ENCODE data around the gene SRSF10. TPM values are rescaled to one million over a fixed set of nuclear protein-coding genes. Genes with fewer than 3 reads are reported as not detected.

Gene SRSF10
- total and polyA plus RNA-seq, 2 of the 8 experiments (the other 6 are each of a cell fraction or from before 2014, with no cell fraction given): 155 to 194 TPM

GRCh38 chr1:23930270-23930669 lies 49.9 kb downstream of the SRSF10 start:
- Histone ChIP-seq H3K14ac (ENCODE audit: insufficient read length) (no peak overlapping the region), H3K9ac (replicated peaks in 1 of 4; ENCODE audit: extremely low read depth in 1 of 4, low read depth in 3 of 4, low read length in 3 of 4) (no peak overlapping the region), H4K91ac (replicated peaks; ENCODE audit: insufficient read length, low read length) (no peak overlapping the region), H4K5ac (ENCODE audit: insufficient read length, low read depth, low read length) (no peak overlapping the region), H3K27me3 (replicated peaks in 1 of 4; ENCODE audit: control insufficient read depth in 3 of 4, extremely low read depth in 1 of 4, insufficient read depth in 3 of 4, low read length in 3 of 4) (no peaks in the 10 kb centered on the region), H2BK5ac (ENCODE audit: low read depth, low read length) (no peak overlapping the region), H4K20me1 (replicated peaks in 1 of 2; ENCODE audit: control insufficient read depth in 1 of 2, insufficient read depth in 2 of 2, low read length in 2 of 2) (no peaks in the 10 kb centered on the region), H2AK5ac (ENCODE audit: low read depth, low read length) (no peak overlapping the region), H3K18ac (ENCODE audit: extremely low read depth, low read length) (no peak overlapping the region), H3K9me3 (ENCODE audit: insufficient read depth in 2 of 2, low read depth in 1 of 2, low read length in 1 of 2) (peaks cover 0 to 5% of the 10 kb centered on the region in 2 experiments; a peak in 1 of 4 replicates), H2AFZ (ENCODE audit: low read length) (no peak overlapping the region), H4K8ac (ENCODE audit: extremely low read depth, insufficient read depth, low read length) (no peak overlapping the region), H3K36me3 (ENCODE audit: control insufficient read depth in 2 of 4, insufficient read depth in 4 of 4, low read length in 3 of 4) (no peaks in the 10 kb centered on the region; a peak in 1 of 8 replicates), H2BK12ac (ENCODE audit: low read depth, low read length) (no peak overlapping the region), H3K4ac (replicated peaks; ENCODE audit: insufficient read length, low read depth, low read length) (no peak overlapping the region), H3K4me3 (ENCODE audit: extremely low read depth in 1 of 4, insufficient read depth in 2 of 4, low read depth in 3 of 4, low read length in 4 of 4) (no peak overlapping the region), H2BK20ac (ENCODE audit: low read length) (no peak overlapping the region), H3K27ac (ENCODE audit: low read depth, low read length) (no peak overlapping the region), H2BK15ac (ENCODE audit: low read length) (no peak overlapping the region), H2BK120ac (replicated peaks; ENCODE audit: low read depth, low read length) (no peak overlapping the region), H3K56ac (replicated peaks; ENCODE audit: insufficient read length, low read depth, low read length) (no peak overlapping the region), H3K4me2 (ENCODE audit: insufficient read depth in 1 of 2, low read depth in 2 of 2, low read length in 2 of 2) (no peak overlapping the region), H3K23me2 (ENCODE audit: low read depth, low read length) (no peaks in the 10 kb centered on the region), H3K79me1 (ENCODE audit: low read depth, low read length) (no peaks in the 10 kb centered on the region), H3K79me2 (ENCODE audit: control insufficient read depth in 1 of 2, insufficient read depth in 2 of 2, low read length in 2 of 2) (no peaks in the 10 kb centered on the region), H3K4me1 (replicated peaks in 1 of 4; ENCODE audit: control insufficient read depth in 3 of 4, insufficient read depth in 4 of 4, low read length in 3 of 4) (no peaks in the 10 kb centered on the region), H3K23ac (ENCODE audit: insufficient read length) (no peak overlapping the region)
- DNase-seq (ENCODE audit: low read depth in 1 of 2, low spot score in 2 of 2): no peak
- ChIA-PET CTCF (ENCODE audit: partially characterized antibody) (interaction anchor here (0.6 to 2.7 kb wide), 8 partner anchors 13 to 433 kb away, joined by 3 to 10 read pairs (median 4); no protein-coding TSS in a partner anchor), POLR2A (ENCODE audit: partially characterized antibody) (interaction anchor here (1.1 to 2.0 kb wide), 3 partner anchors 27 to 220 kb away, joined by 3 to 7 read pairs (median 4); partner anchors contain the start of gene SRSF10)
- WGBS, 2 experiments (ENCODE audit: extremely low coverage in 1 of 2, insufficient coverage in 1 of 2, insufficient read length in 1 of 2, insufficient replicate concordance in 2 of 2, low coverage in 1 of 2, low lambda C conversion rate in 2 of 2, missing lambda C conversion rate in 1 of 2): 92% methylated on average over 5 of the region's 5 CpGs; no CpG with 5 or more reads in 1 of the 2 experiments
- FAIRE-seq: no peak
- no peak for TF ChIP-seq HDAC2 (IDR thresholded peaks at IDR 0.05; ENCODE audit: borderline replicate concordance in 1 of 2, low read depth in 2 of 2, low read length in 2 of 2)
- no peak for TF ChIP-seq PHF8 (conservative IDR thresholded peaks at IDR 0.05; ENCODE audit: low read depth, low read length)
- TF ChIP-seq FOSL1 (IDR thresholded peaks at IDR 0.05; ENCODE audit: insufficient read depth, low read depth, low read length): no peak
- TF ChIP-seq ASH2L (IDR thresholded peaks at IDR 0.05; ENCODE audit: low read length): no peak
- no peak for TF ChIP-seq JUN (IDR thresholded peaks at IDR 0.05; ENCODE audit: low read depth, low read length)
- TF ChIP-seq RNF2 (IDR thresholded peaks at IDR 0.05; ENCODE audit: borderline replicate concordance, low read depth, low read length, missing control alignments, poor library complexity, severe bottlenecking): no peak

Measured in H1 (cell line).